Stimulated activated CD8-positive, alpha-beta memory T cell treated with anti-CD3 and anti-CD28 coated beads, Interleukin-12 subunit alpha, Interleukin-12 subunit beta, amount 100 ng/mL, for 1 hour (primary cell): ENCODE measurements around the gene ZNF600.
A peak's percentile ranks its signal among the peaks of the same experiment; 100 is the strongest.
"Not testable (repeated sequence)": the region's sequence is repeated elsewhere in the genome, so short reads cannot be mapped to it uniquely, and the experiment has no call there.

Experiments
- DNase-seq: peaks from one replicate; pipeline ENCODE4 v3.0.0-alpha.2; 2020; ENCODE audit warnings: low read depth

Gene ZNF600

GRCh38 chr19:52786464-52787354, at the start of gene ZNF600:
TSS of gene ZNF600 (minus strand) at chr19:52786791. CDS start at chr19:52778888, 7,903 bp downstream.
- peak; percentile 70 for DNase-seq

DNA sequence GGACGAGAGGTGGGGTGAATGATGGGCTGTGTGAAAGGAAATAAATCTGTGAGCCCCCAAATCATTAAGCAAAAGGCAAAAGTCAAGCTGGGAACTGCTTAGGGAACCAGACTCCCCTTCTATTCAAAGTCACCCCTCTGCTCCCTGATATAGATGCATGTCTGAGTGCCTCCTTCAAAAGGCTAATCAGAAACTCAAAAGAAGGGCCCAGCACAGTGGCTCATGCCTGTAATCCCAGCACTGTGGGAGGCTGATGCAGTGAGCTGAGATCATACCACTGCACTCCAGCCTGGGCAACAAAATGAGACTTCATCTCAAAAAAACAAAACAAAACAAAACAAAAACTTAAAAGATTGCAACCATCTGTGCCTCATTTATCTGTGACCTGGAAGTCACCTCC, 47.7 kb upstream of the ZNF600 start:
- not testable (repeated sequence) for DNase-seq

DNA sequence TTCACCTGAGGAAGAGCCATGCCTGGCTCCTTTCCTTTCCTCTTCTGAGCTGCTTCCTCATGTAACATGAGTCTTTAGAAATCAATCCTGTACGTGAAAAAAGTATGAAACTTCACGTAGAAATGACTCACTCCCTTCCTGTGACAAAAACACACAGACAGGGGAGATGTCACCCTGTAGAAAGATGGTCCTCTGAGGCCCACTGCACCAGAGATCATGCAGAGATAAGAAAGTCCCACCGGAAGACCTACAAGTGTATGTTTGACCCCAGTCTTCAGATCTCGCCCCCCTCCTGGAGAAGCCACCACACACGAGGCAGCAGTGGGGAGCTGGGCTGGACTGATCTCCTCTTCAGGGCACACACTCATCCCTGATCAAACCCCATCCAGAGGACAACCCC, 47.0 kb upstream of the ZNF600 start:
- DNase-seq: not testable (repeated sequence)

DNA sequence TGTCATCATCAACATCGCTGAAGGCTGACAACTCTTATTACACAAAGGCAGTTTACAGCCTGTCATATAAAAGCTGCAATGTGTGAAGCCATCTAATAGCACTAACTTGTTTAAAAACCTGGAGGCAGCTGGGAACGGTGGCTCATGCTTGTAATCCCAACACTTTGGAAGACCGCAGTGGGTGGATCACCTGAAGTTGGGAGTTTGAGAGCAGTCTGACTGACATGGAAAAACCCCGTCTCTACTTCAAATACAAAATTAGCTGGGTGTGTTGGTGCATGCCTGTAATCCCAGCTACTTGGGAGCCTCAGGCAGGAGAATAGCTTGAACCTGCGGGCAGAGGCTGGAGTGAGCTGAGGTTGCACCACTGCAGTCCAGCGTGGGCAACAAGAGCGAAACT, 43.3 kb upstream of the ZNF600 start:
- DNase-seq: not testable (repeated sequence)

DNA sequence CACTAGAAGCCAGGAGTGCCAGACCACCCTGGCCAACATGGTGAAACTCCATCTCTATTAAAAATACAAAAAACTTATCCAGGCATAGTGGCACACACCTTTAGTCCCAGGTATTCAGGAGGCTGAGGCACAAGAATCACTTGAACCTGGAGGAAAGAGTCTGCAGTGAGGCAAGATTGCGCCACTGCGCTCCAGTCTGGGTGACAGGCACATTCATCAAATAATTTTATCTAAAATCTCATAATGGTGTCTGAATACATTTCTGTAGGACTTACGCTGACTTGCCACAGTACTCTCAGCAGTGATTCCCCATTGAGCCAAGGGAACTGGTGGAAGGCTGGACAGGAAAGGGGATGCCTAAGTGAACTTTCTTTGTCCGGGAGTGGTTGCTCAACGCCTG, 39.2 kb upstream of the ZNF600 start:
- DNase-seq: no peak

GRCh38 chr19:52823676-52824075, 37.1 kb upstream of the ZNF600 start:
- no peak for DNase-seq

DNA sequence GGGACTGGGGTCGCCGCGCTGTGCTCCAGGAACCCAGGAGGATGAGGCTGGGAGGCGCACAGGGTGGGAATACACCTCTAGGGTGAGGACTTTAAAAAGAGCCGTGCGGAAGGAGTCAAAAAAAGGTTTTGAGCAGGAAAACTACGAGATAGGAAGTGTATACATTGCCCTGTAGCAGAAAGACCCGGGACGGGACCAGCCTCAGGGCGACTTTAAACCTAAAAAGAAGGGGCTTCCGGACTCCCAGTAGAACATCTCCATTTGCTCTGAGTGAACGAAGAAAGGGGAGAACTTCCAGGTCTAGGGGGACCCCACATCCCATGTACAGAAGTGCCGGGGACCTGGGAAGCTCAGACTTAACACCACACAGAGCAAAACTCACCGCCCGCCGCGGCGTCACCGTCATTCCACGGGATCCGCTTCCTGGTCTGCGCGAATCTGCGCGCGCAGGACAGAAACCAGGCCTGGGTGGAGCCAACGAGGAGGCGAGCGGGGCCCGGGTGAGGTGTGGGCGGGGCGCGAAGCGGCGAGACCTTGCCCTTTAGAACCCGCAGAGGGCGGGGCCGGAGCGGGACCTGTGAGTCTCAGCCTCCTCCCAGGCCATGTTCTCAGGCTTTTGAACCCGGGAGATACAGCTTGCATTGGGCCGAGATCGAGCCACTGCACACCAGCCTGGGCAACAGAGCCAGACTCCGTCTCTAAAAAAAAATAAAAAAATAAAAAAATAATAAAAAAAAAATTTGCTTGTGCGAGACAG, 34.8 kb upstream of the ZNF600 start, which contains the start of gene ZNF28:
ZNF28 (minus strand) TSS at position 430 of the 757 bp plus-strand sequence. CDS start 3,675 bp downstream, outside the sequence.
- DNase-seq: peak; percentile 46

DNA sequence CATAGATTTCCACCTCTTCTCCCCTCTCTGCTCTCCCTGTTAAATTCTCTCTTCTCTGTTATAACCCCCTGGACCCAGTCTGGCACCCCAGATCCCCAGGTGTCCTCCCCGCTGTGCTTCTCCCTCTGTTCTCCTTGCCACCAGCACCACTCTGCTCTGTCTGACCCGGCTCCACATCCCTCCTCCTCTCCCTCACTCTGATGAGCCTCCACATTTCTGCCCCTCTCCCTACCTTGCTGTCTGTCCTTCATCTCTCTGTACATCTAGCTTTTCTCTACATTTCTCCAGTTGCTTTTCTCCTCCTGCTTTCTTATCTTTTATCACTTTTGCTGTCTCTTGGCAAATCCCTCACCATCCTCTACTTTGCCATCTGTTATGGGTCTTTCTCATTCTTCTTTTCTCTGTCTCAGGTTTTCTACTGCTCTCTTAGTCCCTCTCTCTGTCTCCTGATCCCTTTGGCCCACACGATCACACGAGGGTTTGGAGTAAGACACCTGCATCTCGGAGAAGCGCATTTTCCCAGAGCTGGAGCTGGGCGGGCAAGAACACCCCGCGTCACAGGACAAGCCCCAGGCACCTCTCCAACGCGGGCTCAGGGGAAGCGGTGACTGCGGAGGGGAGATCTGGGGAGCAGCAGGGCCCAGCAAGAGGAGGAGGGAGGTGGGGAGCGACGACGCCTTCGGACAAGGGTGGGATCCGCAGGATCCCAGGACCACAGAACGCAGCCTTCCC, 34.0 kb upstream of the ZNF600 start:
- not testable (repeated sequence) for DNase-seq

DNA sequence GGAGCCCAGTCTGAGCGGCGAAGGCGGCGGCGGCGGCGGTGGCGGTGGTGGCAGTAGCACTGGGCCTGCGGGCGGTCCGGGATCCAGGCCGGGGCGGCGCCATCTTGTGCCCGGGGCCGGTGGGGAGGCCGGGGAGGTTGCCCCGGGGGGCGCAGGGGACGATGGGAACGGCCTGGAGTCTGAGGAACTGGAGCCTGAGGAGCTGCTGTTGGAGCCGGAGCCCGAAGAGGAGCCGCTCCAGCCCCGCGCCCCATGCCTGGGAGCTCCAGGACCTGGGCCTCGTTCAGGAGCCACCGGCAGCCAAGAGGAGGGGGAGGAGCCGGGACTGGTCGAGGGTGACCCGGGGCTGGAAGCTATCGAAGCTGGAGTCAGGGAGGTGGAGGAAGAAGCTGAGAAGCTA, 23.2 kb upstream of the ZNF600 start:
- DNase-seq: no peak

DNA sequence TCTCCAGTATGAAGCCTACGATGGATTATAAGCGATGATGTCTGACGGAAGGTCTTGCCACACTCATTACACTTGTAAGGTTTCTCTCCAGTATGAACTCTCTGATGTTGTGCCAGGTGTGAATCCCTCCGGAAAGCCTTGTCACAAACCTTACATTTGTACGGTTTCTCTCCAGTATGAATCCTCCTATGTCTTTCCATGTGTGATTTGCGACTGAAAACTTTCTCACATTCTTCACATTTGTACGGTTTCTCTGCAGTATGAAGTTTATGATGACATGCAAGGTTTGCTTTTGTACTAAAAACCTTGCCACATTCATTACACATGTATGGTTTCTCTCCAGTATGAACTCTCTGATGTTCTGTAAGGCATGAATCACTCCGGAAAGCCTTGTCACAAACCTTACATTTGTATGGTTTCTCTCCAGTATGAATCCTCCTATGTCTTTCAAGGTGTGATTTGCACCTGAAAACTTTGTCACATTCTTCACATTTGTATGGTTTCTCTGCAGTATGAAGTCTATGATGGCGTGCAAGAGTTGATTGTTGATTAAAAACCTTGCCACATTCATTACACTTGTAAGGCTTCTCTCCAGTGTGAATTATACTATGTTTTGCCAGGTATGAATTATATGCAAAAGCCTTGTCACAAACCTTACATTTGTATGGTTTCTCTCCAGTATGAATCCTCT, 13.5 kb upstream of the ZNF600 start:
- not testable (repeated sequence) for DNase-seq

GRCh38 chr19:52789440-52789839, 2.8 kb upstream of the ZNF600 start:
- DNase-seq: no peak

DNA sequence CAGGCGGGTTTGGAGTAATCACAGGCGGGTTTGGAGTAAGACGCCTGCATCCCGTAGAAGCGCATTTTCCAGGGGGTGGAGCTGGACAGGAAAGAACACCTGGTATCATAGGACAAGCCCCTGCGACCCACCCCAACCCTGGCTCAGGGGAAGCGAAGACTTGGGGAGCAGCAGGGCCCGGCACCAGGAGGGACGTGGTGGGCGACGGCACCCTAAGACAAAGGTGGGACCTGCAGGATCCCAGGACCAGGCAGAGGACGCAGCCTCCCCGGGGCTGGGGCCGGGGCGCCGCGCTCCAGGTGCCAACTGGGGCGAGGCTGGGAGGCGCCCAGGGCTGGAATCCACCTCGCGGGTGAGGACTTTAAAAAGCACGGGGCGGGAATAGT, 520 bp downstream of the ZNF600 start:
- DNase-seq: no peak

GRCh38 chr19:52785506-52785905, 1.1 kb downstream of the ZNF600 start:
- no peak for DNase-seq

DNA sequence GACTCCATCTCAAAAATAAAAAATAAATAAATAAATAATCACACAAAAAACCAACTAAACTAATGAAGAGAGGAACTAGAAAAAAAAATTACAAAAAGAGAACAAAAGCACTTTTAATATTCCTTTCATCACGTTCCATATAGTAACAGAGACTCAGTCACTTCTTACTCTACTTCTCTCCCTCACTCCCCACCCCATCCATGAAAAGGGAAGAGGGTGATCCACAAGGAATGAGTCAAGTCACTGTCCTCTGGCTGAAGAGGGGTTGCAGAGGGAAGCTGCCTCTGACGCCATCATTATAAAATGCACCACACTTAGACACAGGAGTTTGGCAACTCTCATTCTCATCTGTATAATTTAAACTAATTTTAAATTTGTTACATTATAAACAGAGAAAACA, 3.7 kb downstream of the ZNF600 start:
- not testable (repeated sequence) for DNase-seq

DNA sequence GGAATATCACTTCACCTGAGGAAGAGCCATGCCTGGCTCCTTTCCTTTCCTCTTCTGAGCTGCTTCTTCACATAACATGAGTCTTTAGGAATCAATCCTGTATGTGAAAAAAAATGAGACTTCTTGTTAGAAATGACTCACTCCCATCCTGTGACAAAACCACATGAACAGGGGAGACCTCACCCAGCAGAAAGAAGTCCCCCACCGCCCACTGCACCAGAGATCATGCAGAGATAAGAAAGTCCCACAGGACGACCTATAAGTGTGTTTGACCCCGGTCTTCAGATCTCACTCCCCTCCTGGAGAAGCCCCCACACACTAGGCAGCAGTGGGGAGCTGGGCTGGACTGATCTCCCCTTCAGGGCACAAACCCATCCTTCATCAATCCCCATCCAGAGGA, 7.8 kb downstream of the ZNF600 start:
- DNase-seq: no peak

- DNase-seq: not testable (repeated sequence)
These were observed 30.1 kb downstream of the ZNF600 start for GRCh38 chr19:52756447-52756846.

- DNase-seq: no peak
These were observed 36.8 kb downstream of the ZNF600 start for GRCh38 chr19:52749780-52750179.

- DNase-seq: no peak
These were observed 38.1 kb downstream of the ZNF600 start for GRCh38 chr19:52748336-52748950.

DNA sequence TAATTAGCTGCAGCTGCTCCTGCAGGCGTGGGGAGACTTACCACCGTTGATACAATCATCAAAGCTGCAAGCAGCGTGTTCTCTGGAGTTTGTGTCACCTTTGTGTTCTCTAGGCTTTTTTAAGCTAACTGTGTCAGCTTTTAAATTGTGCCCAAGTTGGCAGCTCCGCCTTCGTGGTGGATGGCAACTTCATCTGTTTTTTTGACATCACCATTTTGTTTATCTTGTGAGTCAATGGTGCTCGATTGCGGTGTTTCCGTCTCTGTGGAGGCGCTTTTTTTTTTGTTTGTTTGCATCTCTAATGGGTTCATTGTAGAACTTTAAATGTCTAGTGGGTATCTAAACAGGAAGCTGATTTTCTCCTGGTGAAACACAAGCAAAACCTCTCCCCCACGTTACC, 40.7 kb downstream of the ZNF600 start:
- DNase-seq: not testable (repeated sequence)

GRCh38 chr19:52743091-52743490, 43.5 kb downstream of the ZNF600 start:
- no peak for DNase-seq

DNA sequence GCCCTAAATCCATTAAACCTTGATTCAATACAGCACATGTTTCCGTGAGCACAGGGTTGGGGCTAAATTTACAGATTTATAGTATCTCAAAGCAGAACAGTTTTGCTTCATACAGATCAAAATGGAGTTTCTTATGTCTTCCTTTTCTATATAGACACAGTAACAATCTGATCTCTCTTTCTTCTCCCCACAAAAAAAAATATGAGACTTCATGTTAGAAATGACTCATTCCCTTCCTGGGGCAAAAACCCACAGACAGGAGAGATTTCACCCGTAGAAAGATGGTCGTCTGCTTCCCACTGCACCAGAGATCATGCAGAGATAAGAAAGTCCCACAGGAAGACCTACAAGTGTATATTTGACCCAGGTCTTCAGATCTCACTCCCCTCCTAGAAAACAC, 44.1 kb downstream of the ZNF600 start:
- no peak for DNase-seq
